NOMO-1 treated with dmso at 0.1 percent for 144 hours (cell line): ENCODE data around the gene RAB6A.
"Not testable (repeated sequence)": the region's sequence is repeated elsewhere in the genome, so short reads cannot be mapped to it uniquely, and the experiment has no call there.

ENCODE experiments used
- DNase-seq: peaks from one replicate; lab custom pipeline; 2025; ENCODE audit not compliant: unreplicated experiment; lab: John Stamatoyannopoulos, UW

Gene RAB6A

DNA sequence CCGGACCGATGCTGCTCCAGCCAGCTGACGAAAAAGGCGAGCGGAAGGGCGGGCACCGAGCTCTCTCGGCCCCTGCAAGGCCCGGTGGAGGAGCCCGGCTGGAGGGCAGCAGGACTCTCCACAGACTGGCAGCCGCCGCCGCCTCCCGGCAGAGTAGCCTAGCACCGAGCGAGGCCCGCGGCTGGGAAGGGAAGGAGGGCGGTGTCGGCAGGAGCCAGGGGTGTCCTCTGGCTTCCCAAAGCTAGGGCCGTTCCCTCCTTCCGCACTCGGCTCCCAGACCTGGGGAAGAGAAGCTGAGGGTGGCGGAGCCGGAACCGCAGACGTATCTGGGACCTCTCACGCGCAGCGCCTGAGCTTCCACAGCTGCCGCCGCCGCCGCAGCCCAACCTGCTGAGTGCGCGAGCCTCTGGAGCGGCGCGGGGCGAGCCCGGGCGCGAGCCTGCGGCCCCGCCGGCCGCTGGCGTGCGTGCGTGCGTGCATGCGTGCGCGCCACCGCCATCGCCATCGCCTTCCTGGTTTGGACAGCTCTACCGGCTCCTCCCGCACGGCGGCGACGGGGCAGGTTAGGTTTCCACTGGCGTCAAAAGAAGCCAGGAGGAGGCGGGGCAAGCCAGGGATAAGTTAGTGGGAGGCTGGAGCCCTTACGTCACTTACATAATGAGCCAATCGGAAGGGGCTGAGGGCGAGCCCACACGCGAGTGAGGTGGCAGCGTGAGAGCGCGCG is at the start of gene RAB6A:
RAB6A (minus strand) TSS at position 396 of the 724 bp plus-strand sequence. CDS start 439 bp downstream, outside the sequence.
- DNase-seq, result peak; percentile 98

DNA sequence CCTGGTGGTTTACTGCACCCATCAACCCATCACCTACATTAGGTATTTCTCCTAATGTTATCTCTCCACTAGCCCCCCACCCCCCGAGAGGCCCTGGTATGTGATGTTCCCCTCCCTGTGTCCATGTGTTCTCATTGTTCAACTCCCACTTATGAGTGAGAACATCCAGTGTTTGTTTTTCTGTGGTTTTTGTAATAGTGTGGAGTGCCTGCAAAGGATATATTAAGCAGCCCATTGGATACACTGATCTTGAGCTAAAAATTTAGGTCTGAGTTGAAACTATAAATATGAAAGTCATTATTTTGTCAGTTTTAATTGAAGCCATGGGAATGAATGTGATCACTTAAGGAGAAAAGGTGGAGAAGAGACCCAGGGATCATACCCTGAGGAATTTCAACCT is 49.8 kb upstream of the RAB6A start:
- DNase-seq, result no peak

DNA sequence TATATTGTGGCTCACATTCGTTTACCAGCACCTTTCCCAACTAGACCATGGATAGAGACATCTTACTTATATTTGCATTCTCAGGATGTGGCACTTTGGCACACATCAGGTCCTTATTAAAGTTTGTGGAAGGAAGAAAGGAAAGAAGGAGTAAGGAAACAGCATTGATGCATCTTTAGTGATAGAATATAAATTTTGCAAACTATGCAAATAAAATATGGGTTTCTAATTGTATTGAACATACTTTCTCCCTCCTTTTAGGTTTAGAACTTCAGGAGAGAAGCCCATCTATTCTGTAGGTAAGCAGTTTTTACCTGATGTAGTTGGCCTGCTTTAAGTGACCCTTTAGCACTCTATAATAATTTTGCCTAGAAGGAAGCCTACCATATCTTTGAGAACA is 47.2 kb upstream of the RAB6A start:
- no peak for DNase-seq

DNA sequence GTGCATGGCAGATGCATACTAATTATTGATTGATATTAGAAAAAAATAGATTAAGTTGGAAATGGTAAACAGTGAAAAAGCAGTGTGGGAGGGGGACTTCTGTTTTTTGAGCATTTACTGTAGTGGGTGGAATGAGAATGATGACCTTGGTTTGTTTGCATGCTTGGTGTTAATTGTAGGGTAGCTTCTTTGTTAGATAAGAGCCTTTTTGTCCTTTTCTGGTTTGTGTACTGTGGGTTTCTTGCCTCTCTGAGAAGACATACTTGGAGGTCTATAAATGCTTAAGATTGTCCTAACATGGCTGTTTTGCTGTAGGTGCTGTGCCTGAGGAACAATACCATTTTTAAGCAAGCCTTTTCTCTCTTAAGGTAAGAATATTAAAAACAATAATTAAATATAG is 43.8 kb upstream of the RAB6A start:
- DNase-seq, result no peak

DNA sequence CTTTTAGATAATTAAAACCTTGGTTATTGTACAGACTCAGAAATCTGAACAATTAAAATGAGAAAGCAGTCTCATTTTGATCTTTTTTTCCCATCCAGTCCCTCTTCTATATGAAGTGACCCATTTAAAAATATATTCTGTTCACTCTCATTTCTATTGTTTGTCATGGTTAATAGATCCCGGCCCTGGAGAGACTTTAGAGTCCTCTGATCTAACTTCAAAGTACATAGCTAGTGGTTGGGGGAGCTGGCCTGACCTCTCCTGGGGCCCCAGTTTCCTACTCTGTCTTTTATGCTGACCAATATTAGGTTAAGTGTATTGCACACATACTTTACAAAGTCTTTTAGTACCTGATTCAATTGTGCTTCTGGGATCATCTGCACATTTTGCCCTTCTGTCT is 40.3 kb upstream of the RAB6A start:
- no peak for DNase-seq

DNA sequence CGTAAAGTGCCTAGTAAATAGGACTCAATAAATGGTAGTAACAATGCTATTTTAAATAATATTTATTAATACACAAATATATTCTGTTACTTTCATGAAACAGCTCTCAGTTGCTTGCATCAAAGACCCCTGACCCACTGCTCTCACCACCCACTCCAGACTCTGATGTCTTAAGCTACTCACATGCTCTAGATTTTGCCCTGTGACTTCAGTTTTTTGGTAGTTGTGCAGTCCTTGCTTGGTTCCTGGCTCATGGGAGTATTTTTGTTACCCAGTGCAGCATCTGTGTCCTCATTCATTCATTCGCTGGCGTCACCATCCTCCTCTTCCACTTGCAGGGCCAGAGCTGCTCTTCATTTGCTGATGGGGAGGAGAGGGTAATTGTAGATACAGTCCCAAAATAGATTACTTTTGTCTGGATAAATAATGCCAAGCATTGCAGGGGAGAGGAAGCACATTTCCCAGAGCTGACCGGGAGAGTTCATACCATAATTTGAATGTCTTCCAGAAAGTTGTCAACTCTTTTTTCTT is 39.5 kb upstream of the RAB6A start:
- DNase-seq, result no peak

DNA sequence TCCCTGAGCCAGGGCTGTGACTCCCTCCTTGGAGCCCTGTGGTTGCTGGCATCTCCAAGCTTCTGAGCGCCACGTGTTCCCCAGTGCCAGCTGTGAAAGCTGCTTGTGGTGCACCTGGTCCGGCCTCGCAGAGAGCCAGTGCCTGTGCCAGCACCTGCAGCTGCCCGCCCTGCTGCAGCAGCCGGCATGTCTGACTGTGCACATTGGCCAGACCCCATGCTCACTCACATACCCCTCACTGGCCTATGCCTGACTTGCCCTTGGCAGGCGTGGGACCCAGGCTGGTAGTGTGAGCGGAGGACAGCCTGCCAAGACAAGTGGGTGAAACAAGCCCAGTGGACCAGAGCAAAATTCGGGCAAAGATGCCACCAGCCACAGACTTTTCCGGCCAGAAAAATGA is 36.6 kb upstream of the RAB6A start:
- DNase-seq, result no peak

DNA sequence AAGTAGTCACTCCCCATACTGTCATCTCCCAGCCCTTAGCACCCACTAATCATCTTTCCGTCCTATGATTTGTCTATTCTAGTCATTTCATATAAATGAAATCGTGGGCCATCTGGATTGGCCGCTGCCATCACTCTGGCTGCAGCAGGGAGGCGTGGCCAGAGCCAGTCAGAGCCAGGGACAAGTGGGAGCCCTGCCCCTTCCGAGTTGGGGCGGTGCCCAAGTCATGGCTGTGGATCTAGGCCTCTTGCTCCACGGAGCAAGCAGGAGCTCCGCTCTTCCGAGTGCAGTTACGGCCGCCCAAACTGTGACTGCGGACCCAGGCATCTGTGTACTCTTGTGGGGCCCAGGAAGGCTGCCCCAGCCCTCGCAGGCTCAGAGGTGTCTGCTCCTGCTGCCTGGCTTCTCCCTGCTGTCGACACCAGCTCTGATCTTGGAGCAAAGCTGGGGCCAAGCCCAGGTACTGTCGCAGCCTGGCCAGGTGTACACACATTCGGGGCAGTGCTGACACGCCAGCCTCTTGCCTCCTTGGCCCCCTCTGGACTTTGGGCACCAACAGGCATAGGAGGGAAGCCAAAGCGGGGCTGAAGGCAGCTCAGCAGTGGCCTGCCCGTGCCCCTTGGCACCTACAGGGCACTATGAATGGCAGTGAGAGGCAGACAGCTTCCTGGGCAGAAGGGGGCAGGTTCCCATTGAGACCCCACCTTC is 35.2 kb upstream of the RAB6A start:
- no peak for DNase-seq

DNA sequence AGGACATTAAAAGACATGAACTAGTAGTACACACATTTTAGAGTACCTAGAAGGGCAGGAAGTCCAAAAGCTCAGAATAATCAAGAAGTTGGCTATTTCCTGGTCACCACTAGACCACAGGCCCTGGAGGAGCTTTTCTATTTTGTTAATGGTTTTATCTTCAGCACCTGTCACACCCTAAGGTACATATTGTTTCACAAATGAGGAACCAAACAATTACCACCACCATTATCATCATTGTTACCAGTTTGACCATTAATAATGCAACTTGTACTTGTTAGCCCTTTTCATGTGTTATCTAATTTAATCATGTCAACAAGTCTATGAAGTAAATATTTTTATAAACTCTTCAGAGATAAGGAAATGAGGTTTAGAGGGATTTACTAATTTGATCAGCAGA is 31.7 kb upstream of the RAB6A start:
- no peak for DNase-seq

DNA sequence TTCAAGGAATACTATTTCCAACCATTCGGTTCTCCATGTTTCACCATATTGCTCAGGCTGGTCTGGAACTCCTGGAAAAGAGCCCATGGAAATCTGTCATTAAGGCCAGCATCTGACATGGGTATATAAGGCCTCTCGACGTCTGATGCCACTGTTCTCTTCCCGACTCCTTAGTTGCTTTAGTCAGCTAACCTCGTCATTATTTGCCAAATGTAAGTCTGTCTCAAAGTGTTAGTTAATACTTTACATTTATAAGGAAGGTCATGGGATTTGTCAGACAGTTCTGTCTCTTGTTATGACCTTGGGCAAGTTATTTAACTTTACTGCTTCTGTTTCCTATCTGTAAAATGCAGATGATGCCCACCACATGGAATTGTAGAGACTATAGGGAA is 28.4 kb upstream of the RAB6A start:
- no peak for DNase-seq

DNA sequence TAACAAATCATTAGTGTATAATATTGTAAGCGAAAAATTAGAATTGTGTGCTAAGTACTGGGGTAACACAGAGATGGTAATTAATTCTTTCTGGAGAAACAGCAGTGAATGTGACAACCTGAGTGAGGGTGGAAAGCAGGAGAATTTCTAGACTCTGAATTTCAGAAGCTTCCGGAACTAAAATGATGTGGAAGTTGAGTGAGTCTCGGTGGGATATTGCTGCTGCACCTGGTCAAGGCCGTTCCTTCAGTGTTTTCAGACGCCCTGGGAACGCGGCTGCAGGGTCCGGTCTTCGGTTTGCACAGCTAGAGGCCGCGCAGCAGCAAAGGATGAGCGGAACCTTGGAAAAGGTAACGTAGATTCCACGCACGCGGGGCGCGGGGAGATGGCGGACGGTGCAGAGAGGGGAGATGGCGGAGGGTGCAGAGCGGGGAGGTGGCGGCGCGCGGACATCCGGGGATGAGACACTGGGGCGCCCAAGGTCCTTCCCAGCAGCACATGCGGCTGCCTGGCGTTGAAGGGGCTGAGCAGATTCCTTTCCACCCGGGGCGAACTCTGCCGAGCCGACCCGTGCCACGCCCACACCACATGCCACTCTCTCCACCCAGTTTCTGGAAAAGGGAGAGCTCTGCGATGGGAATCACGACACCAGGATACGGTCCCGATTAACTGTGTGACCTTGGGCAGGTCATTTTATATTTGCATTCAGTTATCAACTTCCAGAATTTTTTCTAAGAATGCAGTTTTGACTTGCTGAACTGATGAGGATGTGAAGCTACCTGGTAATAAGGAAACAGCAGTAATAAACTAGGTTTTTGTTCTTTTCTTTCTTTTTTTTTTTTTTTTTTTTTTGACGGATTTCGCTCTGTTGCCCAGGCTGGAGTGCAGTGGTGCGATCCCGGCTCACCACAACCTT is 27.0 kb upstream of the RAB6A start, which contains the start of gene MRPL48:
MRPL48 (plus strand) TSS at position 232 of the 916 bp plus-strand sequence; CDS start at position 330, 98 bp downstream.
- DNase-seq, result peak; percentile 94

DNA sequence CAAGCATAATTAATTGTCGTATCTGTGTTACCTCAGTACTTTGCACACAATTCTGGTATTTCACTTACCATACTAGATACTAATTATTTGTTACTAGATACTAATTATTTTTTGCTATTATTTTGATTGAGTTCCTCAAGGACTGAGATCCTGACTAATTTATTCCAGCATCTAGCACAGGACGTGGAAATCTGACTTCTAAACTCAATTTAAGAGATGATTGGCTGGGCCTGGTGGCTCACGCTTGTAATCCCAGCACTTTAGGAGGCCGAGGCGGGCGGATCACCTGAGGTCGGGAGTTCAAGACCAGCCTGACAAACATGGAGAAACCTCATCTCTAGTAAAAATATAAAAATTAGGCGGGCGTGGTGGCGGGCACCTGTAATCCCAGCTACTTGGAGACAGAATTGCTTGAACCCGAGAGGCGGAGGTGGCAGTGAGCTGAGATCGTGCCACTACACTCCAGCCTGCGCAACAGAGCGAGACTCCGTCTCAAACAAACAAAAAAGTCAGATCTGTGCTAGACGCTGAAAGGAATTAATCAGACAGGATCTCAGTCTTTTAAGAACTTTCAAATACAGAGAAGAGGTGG is 26.3 kb upstream of the RAB6A start:
- no peak for DNase-seq

DNA sequence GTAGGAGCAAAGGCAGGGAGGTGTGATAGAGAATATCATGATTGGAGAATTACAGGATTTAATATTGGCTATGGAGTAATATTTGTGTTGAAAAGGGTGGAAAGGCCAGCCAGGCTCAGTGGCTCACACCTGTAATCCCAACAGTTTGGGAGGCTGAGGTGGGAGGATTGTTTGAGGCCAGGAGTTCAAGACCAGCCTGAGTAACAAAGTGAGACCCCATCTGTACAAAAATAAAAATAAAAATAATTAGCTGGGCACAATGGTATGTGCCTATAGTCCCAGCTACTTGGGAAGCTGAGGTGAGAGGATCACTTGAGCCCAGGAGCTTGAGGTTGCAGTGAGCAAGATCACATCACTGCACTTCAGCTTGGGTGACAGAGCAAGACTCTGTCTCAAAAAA is 24.6 kb upstream of the RAB6A start:
- not testable (repeated sequence) for DNase-seq

DNA sequence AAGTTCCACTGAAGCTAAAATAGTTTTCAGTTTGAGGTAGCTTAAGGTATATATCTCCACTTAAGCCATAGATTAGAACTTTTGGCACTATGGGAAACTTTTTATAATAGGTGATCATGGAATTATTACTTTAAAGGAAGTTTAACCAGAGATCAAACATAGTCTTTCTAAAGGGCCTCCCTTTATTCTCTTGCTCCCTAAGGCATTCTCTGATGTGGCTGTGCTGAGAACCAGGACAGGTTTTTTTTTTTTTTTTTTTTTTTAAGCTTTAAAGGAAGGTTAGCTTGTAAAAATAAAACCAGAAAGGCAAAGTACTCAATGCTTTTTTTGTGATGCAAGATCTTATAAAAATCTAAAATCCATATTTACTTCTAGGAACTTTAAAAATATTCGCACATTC is 23.9 kb upstream of the RAB6A start:
- DNase-seq, result no peak

DNA sequence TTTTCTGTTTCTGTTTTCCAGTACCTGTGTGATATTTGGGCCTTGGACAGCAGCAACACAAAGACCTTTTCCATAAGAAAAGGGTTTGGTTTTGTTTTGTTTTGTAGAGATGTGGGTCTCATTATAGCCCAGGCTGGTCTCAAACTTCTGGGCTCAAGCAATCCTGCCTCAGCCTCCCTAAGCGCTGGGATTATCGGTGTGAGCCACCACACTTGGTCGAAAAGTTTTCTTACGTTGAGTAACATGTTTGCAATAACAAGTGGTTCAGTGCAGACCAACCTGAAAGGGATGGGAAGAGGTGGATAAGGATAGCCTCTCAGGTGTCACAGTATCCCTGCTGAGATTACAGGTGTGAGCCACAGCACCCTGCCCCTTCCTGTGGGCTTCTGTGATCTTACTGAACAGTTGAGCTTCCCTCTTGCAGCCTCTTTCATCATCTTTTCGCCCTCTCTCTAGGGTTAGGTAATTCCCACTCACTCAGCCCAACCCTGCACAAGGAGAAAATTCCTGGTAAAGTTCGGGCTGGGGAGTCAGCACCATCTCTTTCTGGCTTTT is 23.3 kb upstream of the RAB6A start:
- no peak for DNase-seq

DNA sequence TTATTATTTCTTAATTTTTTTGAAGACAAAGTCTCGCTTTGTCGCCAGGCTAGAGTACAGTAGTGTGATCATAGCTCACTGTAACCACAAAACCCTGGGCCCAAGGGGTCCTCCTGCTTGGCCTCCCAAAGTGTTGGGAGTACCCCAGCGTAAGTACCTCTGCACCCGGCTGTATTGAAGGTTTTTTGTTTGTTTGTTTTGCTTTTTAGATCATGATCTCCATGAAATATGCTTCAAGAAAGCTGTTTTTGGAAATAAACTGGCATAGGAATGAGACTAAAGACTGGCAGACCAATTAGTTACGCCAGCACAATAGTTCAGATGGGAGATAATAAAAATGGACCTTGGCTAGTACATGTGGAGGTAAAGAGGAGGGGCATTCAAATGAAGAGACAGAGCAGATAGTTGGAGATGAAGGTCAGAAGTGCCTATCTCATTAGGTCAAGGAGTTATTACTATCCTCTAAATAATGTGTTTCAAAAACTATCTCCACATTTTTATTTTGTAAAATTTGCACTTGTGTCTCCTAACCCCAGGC is 22.7 kb upstream of the RAB6A start:
- no peak for DNase-seq

DNA sequence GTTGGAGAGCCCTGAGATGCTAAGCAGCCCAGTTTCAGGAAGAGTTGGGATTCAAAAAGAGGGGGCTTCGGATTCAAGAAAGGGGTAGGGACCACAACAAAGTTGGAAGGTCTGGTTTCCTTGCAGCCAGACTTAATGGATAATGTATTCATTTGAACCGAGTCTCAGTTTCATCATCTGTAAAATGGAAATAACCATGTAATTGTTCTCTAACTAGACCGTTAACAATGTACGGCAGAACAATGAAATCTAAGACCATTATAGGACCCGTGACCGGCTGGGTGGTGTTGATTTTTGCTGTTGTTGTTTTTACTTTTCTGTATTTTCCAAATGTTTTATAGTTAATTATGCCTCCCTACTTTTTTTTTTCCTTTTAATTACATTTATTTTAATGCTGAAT is 20.4 kb upstream of the RAB6A start:
- no peak for DNase-seq

DNA sequence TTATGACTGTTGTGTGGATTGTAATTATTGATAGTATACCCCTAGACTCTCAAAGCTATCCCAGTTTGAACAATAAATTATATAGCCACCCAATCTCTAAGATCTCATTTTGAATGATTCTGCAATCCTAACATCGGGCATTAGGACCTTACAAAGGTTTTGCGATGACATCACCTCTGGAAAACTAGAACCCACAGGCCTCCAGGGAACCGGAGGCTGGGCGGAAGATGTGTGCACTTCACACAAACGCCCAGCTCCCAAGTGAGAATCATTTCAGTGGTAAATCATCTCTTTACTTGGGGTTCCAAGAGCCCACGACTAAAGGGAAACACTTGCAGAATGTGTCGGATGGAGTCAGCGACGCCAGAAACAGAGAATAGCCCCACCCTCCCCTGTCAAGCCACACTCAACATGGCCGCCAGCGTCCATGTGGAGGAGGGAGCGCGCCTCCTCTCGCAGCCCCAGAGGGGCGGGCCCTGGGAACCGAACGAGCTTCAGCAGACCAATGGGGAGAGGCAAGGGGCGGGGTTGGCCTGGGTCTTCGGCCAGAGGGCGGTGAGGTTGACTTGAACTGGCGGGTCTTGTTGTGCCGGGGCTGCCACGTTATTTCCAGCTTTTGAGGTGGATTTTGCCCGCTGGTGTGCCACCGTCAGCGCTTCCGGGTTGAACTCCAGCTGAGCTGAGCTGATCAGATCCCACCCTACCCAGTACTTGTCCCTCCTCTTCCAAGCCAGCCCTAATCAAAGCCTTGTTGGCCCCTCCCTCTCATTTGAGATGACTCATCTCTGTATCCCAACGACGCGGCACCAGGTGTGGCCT is 18.4 kb upstream of the RAB6A start:
- peak; percentile 98 for DNase-seq

DNA sequence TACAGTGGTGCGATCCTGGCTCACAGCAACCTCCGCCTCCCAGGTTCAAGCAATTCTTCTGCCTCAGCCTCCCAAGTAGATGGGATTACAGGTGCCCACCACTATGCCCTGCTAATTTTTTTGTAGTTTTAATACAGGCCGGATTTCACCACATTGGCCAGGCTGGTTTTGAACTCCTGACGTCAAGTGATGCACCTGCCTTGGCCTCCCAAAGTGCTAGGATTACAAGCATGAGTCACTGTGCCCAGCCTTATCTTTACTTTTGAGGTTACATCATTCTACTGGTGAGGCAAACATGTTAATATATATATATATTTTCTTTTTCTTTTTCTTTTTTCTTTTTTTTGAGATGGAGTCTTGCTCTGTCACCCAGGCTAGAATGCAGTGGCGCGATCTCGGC is 9.9 kb upstream of the RAB6A start:
- DNase-seq, result not testable (repeated sequence)
